Measurements from ENCODE around the gene NFIX.
A peak's percentile ranks its signal among the peaks of the same experiment; 100 is the strongest.
"Not testable (repeated sequence)": the region's sequence is repeated elsewhere in the genome, so short reads cannot be mapped to it uniquely, and the experiment has no call there.

NFIX gene

DNA sequence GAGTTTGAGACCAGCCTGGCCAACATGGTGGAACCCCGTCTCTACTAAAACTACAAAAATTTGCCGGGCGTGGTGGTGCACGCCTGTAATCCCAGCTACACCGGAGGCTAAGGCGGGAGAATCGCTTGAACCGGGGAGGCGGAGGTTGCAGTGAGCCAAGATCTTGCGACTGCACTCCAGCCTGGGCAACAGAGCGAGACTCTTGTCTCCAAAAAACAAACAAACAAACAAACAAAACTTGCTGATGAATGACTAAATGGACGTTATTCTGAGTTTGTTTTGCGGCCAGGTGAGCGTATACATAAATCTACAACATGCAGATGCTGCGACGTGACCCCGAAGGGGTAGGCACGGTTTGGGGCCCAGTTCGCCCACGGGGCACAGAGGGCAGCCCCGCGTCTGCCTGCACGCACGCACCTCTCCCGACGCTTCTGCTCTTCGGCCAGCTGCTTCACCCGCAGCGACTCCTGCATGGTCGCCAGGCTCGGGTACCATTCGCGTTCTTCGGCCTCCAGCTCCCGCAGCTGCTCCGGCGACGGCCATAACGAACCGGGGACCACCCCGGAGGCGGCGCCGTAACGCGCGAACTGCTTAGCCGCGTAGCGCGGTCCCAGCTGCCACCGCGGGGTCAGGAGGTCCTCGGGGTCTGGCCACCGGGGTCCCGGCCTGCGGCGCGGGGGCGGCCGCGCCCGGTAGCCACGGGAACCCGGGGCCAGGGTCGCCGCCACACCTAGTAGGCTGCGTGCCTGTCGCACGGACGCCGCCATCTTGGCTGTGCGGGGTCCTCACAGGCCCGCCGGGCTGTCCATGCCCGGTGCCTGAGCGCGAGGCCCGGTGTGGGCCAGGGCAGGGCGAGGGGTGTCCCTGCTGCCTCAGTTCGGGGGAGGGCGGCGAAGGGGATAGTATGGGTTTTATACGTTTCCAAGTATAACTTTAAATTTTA is 38.6 kb upstream of the NFIX start, which contains the start of gene GADD45GIP1:
TSS of gene GADD45GIP1 (minus strand) at position 778 of the 943 bp plus-strand sequence. CDS start at position 767, 11 bp downstream.
- FAIRE-seq (peak; percentile 78), DNase-seq (ENCODE audit: extremely low spot score, insufficient read length, low read depth) (peak; percentile 76)

DNA sequence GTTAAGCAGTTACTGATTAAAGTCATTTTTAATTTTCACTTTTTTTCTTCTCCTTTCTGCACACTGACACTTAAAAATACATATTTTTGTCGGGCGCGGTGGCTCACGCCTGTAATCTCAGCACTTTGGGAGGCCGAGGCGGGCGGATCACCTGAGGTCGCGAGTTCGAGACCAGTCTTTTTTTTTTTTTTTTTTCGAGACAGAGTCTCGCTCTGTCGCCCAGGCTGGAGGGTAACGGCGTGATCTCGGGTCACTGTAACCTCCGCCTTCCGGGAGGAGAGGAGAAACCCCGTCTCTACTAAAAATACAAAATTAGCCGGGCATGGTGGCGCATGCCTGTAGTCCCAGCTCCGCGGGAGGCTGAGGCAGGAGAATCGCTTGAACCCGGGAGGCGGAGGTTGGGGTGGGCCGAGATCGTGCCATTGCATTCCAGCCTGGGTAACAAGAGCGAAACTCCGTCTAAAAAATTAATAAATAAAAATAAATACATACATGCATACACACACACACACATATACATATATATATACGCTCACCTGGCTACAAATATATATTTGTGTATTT is 37.8 kb upstream of the NFIX start:
- DNase-seq (ENCODE audit: extremely low spot score, insufficient read length, low read depth); FAIRE-seq: not testable (repeated sequence)

DNA sequence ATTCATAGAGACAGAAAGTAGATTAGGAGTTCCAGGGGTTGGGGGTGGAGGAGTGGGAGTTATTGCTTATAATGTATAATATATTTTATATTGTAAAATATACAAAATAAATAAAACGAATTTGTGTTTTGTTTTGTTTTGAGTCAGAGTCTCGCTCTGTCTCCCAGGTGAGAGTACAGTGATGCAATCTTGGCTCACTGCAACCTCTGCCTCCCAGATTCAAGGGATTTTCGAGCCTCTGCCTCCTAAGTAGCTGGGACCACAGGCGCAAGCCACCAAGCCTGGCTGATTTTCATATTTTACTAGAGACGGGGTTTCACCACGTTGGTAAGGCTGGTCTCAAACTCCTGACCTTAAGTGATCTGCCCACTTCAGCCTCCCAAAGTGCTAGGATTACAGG is 35.8 kb upstream of the NFIX start:
- DNase-seq (ENCODE audit: extremely low spot score, insufficient read length, low read depth) (no peak), FAIRE-seq (no peak)

DNA sequence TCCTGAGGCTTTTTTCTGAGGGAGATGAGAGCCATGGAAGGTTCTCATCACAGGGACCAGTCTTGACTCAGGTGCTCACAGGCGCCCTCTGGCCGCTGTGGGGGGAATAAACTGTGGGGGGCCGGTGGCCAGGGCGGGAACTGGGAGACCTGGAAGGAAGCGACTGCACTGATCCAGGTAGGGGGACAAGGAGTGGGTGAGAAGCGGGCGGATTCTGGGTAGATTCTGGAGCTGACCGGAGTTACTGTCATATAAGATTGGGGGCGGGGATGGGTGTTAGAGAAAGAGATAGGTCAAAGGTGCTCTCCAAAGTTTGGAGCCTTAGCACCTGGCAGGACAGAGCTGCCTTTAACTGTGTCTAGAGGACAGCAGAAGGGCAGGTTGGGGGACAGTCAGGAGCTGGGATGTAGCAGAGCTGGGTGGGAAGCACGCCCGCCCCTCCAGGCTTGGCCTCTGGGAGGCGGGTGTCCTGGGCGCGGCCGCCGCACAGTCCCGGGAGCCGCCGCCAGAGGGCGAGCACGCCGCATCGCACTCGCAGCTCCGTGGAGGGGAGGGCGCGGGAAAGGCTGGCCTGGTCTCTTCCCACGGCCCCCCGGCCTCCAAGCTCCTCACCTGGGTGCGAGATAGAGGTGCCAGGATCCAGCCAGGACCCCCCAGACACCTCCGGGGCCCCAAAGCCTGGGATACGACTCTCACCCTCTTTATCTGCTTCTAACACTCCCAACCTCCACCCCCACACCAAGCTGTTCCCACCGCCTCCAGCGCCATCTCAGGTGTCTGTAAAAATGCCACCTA is 30.1 kb upstream of the NFIX start:
- peak; percentile 75 for DNase-seq (ENCODE audit: extremely low spot score, insufficient read length, low read depth)
- FAIRE-seq: peak; percentile 81

DNA sequence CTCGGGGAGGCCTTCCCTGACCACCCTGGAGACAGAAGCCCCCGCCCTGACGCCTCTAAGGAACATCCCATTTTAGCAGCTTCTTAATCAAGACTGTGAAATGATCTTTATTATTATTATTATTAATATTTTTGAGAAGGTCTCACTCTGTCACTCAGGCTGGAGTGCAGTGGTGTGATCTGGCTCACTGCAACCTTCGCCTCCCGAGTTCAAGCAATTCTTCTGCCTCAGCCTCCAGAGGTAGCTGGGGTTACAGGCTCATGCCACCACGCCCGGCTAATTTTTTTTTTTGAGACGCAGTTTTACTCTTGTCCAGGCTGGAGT is 29.5 kb upstream of the NFIX start:
- DNase-seq (ENCODE audit: extremely low spot score, insufficient read length, low read depth): no peak
- no peak for FAIRE-seq

DNA sequence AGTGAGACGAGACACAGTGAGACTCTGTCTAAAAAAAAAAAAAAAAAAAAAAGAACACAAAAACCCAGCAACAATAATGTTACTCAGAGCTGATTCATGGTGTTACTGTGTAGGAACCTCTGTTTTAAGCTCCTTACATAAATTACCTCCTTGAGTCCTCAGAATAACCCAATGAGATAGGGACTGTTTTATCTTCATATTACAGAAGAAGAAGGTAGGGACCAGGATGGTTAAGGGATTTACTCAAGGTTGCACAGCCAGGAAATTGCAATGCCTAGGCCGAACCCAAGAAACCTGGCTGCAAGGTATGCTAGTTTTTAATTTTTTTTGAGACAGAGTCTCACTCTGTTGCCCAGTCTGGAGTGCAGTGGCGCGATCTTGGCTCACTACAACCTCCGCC is 27.4 kb upstream of the NFIX start:
- no peak for DNase-seq (ENCODE audit: extremely low spot score, insufficient read length, low read depth)
- no peak for FAIRE-seq

DNA sequence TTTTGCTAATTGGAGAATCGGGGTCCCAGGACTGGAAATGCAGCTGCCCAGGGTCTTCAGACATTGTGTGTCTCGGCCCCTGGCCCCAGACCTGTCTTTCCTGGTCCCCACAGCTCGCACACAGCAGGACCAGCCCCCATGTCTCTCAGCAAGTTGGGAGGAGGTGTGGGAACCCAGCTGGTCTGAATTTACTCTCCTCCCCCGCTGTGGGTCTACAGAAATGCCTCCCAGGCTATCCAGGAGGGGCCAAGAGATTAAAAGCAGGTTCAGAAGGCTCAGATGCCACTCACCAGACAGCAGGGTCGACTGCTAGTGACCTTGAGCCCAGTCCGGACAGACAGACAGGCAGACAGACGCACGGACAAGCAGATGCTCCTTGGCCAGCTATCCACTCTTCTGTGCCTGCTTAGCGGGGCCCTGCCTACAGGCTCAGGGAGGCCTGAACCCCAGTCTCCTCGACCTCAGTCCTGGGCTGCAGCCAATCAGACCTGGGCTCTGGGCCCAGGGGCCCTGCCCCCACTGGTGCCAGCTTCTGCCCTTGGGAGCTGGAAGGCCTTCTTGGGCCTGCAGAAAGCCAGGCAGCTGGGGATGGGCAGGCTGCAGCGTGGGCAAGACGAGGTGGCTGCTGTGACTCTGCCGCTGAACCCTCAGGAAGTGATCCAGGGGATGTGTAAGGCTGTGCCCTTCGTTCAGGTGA is 25.8 kb upstream of the NFIX start, which contains the start of gene DAND5:
TSS of gene DAND5 (plus strand) at position 285 of the 697 bp plus-strand sequence. CDS start at position 370, 85 bp downstream.
- DNase-seq (ENCODE audit: extremely low spot score, insufficient read length, low read depth): no peak
- no peak for FAIRE-seq

DNA sequence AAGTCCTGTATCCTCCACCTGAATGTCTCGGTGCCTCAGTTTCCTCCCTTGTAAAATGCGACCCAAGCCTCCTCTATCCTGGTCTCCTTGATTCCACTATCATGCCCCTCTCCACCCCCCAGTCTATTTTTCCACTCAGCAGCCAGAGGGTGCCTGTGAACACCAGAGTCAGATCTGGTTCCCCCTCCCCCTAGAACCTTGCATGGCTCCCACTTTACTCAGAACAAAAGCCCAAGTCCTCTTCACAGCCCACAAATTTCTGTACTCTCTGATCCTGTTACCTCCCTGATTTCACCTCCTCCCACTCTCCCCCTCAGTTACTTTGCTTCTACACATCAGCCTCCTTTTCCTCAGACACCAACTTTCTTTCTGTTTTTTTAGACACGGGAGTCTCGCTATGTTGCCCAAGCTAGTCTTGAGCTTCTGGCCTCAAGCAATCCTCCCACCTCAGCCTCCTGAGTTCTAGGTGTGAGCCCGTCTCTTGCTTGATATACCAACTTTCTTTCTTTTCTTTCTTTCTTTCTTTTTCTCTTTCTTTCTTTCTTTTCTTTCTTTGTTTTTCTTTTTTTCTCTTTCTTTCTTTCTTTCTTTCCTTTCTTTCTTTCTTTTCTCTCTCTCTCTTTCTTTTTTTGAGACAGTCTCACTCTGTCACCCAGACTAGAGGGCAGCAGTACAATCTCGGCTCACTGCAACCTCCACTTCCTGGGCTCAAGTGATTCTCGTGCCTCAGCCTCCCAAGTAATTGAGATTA is 25.0 kb upstream of the NFIX start:
- FAIRE-seq (no peak), DNase-seq (ENCODE audit: extremely low spot score, insufficient read length, low read depth) (no peak)

DNA sequence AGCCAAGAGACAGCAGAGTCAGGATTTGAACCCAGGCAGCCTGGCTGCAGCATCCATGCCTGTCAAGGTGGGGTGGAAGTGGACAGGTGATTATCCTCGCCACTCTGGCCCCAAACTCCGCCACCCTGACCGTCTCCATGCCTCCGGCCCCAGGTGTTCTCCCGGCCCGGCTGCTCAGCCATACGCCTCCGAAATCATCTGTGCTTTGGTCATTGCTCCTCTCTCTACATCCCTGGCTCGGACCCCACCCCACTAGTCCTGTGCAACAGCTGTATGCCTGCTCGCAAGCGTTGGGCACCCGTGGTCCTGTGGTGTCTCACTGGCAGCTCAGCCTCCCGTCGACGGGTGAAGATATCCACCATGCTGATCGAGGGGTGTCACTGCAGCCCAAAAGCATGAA is 22.0 kb upstream of the NFIX start:
- DNase-seq (ENCODE audit: extremely low spot score, insufficient read length, low read depth) (no peak), FAIRE-seq (no peak)

DNA sequence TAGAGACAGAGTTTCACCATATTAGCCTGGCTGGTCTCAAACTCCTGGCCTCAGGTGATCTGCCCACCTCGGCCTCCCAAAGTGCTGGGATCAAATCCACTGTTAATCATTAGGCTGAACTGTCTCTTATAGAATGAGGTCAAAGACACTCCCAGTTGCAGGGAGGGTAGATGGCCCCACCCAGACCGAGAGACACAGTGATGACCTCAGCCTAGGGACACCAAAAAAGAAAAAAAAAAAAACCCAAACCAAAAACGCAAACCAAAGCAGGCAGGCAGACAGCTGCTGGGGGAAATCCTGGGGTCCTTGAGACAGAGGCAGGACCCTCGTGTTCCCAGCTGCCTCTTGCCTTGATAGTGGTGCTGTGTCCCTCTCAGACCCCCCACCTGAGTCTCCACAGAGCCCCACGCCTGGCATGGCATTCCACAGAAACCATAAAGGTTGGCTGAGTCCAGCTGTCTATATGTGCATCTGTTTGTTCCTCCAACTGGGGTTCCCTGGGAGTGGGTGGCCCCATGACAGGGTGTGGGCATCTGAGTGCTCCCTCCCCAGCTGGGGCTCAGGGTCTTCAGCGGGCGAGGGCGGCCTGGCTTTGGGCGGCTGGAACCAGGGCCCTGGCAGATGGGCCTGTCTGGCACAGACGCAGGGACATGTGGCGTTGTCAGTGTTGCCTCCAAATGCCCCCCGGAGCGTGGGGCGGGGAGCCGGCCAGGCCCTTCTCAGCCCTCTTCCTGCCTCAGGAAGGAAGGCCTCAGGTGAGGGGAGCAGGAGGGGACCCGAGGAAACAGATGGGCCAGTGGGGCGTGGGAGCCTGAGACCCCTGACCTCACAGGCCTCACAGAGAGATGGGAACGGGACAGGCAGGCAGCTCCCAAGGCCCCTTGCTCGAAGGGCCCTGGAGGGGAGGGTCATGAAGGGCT is 20.7 kb upstream of the NFIX start:
- no peak for FAIRE-seq
- DNase-seq (ENCODE audit: extremely low spot score, insufficient read length, low read depth): no peak

DNA sequence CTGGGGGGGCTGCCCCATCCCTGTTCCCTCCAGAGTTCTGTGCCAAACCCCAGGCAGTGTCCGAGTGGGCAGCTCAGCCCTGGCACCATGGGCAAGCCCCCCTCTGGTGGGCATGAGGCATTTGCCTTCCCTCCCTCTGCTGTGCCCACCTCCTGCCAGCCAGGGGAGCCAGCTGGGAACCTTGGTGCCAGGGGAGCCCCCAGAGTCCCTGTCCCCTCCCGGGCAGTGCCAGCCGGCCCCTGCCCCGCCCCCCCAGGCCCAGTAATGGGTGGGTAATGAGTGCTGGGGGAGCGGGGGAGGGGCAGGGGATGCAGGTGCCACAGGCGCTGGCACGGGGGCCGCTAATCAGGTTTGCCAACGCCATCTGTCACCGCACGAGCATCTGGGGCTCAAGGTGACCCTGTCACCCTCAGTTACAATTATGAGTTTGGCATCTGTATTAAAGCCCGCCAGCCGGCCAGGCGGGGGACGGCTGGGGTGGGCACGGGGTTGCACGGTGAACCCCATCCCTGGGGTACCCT is 20.0 kb upstream of the NFIX start:
- FAIRE-seq: no peak
- no peak for DNase-seq (ENCODE audit: extremely low spot score, insufficient read length, low read depth)

DNA sequence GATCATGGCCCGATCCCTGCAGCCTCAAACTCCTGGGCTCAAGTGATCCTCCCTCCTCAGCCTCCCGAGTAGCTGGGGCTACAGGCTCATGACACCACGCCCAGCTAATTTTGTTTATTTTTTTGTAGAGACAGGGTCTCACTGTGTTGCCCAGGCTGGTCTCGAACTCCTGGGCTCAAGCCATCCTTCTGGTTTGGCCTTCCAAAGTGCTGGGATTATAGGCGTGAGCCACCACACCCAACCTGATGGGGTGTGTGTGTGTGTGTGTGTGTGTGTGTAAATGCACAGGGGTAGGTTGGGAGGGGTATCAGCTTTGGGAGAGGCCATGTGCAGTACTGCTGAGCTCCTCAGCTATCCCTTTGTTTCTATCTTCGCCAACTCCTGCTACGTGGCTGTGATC is 19.2 kb upstream of the NFIX start:
- not testable (repeated sequence) for FAIRE-seq; DNase-seq (ENCODE audit: extremely low spot score, insufficient read length, low read depth)

DNA sequence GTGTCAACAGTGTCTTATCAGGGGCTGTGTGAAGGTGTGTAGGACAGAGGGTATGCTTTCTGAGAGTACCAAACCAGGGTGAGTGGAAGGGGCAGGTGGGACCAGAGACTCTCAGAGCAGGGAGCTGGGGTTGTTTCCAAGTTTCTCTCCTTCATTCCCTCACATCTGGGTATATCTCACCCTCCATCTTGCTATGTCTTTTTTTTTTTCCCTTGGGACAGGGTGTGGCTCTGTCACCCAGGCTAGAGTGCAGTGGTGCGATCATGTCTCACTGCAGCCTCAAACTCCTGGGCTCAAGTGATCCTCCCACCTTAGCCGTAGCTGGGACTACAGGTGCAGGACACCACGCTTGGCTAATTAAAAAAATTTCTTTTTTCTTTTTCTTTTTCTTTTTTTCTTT is 15.3 kb upstream of the NFIX start:
- DNase-seq (ENCODE audit: extremely low spot score, insufficient read length, low read depth) (no peak), FAIRE-seq (no peak)

DNA sequence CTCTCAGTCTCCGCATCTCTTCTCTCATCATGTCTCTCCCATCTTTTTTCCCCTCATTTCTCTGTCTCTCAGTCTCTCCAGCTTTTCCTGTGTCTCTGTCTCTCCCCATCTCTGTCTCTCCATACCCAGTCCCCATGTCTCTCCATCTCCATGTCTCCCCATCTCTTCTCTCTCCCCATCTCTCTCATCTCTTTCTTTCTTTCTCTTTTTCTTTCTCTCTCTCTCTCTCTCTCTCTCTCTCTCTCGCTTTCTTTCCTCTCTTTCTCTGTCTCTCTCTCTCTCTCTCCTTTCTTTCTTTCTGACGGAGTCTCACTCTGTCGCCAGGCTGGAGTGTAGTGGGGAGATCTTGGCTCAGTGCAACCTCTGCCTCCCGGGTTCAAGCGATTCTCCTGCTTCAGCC is 12.6 kb upstream of the NFIX start:
- DNase-seq (ENCODE audit: extremely low spot score, insufficient read length, low read depth) (no peak), FAIRE-seq (no peak)

DNA sequence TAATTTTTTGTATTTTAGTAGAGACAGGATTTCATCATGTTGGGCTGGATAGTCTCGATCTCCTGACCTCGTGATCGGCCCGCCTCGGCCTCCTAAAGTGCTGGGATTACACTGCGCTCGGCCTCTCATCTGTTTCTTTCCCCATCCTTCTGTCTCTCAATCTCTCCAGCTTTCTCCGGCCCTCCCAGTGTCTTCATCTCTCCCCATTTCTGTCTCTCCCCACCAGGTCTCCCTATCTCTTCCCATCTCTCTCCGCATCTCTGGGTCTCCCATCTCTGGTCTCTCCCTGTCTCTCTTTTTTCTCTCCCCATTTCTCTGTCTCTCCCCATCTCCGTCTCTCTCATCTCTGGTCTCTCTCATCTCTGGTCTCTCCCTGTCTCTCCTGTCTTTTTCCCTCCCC is 12.2 kb upstream of the NFIX start:
- FAIRE-seq: no peak
- no peak for DNase-seq (ENCODE audit: extremely low spot score, insufficient read length, low read depth)

DNA sequence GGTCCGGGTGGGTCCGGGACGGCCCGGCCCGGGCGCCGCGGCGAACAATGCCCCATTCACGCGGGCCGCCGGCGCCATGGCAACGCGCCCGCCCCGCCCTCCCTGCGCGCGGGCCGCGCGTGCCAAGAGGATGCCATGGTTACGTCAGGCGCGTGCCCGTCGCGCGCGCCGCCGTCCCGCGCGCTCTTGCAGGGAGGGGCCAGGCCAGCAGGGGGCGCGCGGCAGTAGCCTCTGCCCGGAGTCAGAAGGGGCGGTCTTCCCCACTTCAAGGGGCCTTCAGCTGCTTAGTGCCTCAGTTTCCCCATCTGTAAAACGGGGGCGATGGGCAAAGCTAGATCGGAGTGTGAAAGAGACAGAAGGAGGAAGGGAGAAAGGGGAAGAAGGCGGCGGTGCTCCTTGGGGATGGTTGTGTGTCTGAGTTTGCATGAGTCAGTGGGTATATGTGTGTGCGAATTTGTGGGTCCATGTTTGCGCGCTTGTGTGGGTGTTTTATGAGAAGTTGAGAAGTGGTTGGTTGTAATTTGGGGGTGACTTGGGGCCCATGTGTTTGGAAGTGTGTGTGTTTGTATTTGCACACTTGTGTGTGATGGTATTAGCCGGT is 11.6 kb upstream of the NFIX start:
- peak; percentile 74 for DNase-seq (ENCODE audit: extremely low spot score, insufficient read length, low read depth)
- peak; percentile 72 for FAIRE-seq

DNA sequence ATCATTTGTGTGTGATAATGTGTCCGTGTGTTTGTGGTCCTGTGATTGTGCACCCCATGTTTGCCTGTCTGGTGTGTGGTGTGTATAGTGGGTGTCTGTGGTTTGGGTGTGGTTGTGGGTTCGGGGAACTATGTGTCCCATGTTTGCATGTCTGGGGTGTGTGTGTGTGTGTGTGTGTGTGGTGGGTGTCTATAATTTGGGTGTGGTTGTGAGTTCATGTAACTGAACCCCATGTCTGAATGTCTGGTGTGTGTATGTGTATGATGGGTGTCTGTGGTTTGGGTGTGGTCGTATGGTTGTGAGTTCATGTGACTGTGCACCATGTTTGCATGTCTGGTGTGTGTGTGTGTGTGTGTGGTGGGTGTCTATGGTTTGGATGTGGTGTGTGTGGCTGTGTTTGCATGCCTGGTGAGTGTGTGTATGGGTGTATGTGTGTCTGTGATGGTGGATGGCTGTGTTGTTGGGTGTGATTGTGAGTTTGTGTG is 11.1 kb upstream of the NFIX start:
- DNase-seq (ENCODE audit: extremely low spot score, insufficient read length, low read depth): no peak
- FAIRE-seq: no peak

DNA sequence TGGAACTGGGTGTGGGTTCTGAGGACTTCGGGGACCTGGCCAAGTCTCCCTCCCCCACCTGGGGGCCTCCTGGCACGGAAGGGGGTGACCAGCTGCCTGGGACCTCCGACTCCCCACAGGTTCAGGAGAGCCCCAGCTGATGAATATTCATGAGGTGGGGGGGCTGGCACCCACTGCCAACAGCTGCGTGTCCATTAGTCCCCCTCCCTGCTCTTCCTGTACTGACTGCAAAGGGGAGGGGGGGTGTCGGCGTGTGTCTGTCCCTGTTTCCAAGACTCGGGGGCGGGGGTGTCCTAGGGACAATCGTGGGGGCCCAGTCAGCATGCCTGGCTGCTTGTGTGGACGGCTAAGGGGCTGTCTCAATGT is 10.6 kb upstream of the NFIX start:
- FAIRE-seq: no peak
- no peak for DNase-seq (ENCODE audit: extremely low spot score, insufficient read length, low read depth)
